Activated effector memory CD4-positive, alpha-beta T cell treated with Interleukin-2 at 50 U/mL for 16 hours (primary cell): ENCODE measurements around the gene DGCR2.
"Not testable (repeated sequence)": the region's sequence is repeated elsewhere in the genome, so short reads cannot be mapped to it uniquely, and the experiment has no call there.

Experiments used
- DNase-seq: peaks from one replicate; pipeline ENCODE4 v3.0.0-alpha.2; 2020

Gene DGCR2

DNA sequence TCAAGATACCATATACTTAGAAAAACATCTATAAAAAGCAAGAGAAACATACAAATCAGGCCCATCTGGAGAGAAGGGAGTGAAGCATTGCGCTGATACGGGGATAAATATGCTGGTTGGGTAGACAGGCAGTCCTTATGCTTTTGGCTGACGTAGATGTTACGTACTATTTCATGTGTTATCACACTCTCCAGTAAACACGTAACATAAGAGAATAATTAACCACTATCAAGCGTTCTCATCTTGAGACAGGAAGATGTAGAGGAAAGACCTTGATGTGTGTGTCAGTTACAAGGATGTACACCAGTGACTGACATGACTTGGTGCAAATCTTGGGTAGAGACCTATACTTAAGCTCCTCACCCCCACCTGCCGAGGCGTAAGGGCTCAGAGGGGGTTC lies 99.5 kb downstream of the DGCR2 start:
- no peak for DNase-seq

DNA sequence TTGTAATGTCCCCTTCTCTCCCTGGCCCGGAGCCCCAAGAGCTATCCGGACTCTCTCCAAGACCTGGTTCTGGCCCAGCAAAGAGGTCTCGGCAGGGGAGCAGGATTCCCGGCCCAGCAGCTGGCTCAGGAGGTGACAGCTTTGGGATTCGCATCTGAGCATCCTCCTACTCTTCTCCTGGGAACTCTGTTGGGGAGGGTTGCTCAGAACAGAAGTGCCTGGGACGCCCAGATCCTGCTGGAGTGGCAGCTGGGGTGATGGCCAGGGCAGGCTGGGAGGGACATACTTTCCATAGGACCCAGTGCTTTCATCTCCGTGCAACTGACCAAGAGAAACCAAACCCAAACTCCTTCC lies 102.6 kb downstream of the DGCR2 start:
- DNase-seq = no peak

DNA sequence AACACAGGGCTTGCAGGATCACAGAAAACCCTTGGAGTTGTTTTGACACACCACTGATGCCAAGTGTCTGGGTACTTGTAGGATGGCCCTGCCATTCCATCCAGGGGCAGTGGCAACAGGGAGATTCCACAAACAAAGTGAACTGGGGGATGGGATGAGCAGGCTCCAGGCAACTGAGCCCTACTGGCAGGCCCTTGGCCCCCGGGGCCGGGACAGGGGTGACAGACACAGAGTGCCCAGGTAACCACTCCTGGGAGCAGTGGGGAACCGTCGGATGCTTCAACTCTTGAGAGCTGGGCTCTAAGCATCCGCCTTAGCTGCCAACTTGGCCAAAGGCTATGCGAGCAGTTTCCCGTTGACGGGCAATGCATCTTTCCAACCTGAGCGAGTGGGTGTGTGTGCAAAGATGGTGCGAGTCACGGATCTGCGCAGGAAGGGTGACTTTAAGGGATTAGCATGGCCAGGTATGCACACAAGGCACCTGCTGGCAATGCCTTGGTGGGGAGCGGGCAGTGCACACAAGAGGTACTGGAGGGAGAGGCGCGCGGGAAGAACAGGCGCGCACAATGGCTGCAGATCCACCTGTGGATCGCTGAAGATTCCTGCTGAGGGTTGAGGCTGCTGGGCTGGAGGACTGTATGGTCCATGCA lies 103.1 kb downstream of the DGCR2 start:
- DNase-seq = no peak

DNA sequence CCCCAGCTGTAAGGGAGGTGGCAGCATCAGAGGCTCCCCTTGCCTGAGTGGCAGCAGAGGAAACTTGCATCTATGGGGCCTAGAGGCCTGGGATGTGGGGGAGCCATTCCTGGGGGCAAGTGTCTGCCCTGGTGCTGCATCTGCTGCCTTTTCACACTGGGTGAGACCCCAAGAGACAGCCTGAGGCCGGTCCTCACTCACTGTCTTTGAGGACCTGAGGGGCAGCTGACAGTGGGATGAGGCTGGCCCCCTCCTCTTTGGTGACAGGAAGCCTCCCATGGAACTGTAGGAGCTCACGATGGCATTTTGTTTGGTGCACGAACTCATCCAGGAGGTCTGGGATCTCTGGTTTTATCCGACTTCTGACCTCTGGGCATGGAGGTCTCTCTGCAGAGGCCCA lies 104.0 kb downstream of the DGCR2 start:
- no peak for DNase-seq

DNA sequence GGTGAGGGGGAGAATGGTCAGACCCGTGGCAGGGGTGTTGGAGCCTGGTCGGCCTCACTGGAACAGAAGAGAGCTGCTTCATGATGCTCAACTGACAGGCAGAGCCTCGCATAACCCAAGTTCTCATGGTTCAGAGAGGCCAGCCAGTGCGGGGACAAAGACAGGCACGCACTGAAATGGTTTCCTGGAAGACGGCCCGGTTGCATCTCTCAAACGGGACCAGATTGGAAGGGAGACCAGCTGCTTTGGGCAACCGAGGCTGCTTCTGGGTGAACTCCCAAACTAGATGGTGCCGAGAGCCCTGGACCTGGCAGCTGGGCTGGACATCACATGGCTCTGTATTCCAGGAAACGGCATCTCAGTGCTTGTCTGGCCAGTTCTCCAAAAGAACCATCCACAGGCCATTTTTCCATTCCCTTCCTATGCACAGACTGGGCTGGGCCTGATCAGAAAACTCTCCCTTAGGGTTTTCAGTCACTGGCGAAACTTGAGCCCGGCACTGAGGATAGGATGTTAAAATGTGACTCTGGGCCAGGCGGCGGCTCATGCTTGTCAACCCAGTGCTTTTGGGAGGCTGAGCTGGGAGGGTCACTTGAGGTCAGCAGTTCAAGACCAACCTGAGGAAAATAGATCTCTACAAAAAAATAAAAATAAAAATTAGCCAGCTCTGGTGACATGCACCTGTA lies 106.0 kb downstream of the DGCR2 start:
- DNase-seq = no peak

DNA sequence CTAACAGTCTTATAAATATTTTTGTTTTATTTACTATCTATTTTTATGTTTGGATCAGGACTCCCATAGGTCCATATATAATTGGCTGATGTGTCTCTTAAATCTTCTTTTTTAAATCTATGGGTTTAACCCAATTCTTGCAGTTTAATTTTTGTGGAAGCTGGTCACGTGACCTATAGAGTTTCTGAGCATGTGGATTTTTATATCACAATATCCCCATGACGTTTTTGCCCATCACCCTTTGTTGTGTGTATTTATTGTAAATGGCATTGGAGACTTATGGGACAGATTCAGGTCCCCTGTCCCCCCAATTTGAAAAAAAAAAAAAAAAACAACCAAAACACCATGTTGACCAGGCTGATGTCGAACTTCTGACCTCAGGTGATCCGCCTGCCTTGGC lies 107.3 kb downstream of the DGCR2 start:
- DNase-seq = no peak

DNA sequence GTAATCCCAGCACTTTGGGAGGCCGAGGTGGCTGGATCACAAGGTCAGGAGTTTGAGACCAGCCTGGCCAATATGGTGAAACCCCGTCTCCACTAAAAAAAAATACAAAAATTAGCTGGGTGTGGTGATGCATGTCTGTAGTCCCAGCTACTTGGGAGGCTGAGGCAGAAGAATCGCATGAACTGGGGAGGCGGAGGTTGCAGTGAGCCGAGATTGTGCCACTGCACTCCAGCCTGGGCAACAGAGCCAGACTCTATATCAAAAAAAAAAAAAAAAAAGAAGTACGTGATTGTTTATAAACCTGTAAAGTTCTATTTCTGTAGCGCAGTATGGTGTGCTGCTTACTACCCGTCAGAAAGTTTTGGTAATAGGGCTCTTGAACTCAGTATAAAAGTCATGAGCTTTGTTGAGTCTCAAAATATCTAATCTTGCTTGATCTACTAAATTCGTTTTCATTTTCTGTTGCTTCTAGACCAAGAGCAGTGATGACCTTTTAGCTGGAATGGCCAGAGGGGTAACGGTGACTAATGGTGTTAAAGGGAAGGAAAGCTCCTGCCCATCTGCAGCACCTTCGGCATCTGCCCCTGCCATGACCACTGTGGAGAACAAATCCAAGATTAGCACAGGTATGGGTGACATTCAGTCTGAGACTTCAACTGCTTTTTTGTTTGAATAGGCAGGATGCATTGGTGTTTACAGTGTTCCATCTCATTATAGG lies 108.2 kb downstream of the DGCR2 start:
- not testable (repeated sequence) for DNase-seq

DNA sequence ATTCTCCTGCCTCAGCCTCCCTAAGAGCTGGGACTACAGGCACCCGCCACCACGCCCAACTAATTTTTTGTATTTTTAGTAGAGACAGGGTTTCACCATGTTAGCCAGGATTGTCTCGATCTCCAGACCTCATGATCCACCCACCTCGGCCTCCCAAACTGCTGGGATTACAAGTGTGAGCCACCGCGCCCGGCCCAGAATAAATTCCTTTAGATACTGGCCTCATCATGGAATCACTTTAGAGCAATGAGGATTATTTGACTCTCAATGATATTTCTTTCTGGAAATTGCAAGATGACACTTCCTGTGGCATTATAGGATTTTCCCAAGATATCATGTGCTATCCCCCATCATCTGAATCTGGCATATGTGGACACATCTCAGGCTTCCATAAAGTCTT lies 108.8 kb downstream of the DGCR2 start:
- not testable (repeated sequence) for DNase-seq

DNA sequence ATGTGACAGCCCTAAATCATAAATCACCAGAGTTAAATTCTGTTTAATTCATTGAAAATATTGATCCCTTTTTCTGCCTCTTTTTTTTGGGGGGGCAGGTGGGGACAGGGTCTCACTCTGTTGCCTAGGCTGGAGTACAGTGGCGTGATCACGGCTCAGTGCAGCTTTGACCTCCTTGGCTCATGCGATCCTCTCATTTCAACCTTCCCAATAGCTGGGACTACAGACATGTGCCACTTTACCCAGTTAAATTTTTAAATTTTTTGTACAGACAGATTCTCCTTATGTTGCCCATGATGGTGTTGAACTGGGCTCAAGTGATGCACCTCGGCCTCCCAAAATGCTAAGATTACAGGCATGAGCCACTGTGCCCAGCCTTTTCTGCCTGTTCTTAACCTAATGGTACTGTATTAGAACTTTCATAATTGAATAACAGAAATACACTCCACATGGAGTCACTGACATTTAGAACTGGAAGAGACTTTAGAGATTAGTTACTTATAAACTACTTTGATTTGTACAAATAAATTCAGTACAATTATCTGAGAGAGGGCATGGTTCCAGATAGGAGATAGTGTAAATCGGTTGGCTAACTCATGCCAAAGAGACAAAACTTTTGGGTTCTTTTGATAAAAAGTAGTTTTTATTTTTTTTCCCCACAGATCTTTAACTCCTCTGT lies 109.8 kb downstream of the DGCR2 start:
- DNase-seq = no peak

DNA sequence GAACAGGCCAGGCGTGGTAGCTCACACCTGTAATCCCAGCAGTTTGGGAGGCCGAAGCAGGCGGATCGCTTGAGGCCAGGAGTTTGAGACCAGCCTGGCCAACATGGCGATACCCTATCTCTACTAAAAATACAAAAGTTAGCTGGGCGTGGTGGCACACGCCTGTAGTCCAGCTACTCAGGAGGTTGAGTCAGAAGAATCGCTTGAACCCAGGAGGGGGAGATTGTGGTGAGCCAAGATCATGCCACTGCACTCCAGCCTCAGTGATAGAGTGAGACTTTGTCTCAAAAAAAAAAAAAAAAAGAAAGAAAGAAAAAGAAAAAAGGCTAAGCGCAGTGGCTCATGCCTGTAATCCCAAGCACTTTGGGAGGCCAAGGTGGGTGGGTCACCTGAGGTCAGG lies 110.6 kb downstream of the DGCR2 start:
- DNase-seq = not testable (repeated sequence)

DNA sequence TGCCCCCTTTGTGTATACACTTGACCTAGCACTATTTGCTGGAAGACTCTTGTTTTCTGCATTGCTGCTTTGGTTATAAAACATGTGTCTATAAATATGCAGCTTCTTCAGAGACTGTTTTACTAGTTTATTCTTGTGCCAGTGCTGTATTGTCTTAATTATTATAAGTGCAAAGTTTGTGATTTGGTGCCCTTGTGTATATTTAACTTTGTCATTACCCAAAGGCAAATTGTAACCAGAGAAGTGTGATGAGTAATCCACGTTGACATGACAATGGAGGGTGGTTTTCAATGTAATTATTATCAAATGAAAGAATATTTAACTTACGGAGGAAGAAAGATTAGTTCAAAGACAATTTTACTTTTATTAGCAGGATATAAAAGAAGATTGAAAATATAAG lies 111.1 kb downstream of the DGCR2 start:
- DNase-seq = no peak

DNA sequence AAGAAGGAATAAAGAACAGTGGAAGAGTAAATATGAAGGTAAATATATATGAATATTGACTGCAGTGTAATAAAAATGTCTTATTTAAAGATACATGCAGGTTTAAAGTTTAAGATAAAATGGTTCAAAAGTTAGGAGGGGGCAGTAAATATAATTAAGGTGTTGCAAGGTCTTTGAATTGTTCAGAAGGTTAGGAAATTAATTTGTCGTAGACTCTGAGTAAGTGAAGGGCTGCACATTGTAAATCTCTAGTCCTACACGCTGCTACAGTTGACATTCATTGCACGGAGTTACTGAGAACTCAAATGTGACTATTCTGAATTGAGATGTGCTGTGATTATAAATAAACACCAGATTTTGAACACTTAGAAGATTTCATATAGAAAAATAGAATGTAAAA lies 116.3 kb downstream of the DGCR2 start:
- no peak for DNase-seq

DNA sequence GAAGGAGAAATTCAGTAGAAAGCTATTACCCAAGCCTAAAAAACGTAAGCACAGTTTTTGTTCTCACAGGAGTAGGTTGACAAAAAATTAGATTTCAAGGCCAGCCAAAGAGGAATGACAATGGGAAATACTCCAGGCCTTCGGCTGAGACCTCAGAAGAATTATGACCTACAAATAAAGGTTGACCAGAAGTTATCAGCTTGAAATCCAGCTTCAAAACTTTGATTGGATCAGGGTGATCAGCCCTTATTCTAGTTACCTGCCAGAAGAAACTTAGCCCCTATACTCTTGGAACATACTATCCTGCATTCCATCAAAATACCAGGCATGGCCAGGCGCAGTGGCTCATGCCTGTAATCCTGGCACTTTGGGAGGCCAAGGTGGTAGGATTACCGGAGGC lies 117.7 kb downstream of the DGCR2 start:
- no peak for DNase-seq

DNA sequence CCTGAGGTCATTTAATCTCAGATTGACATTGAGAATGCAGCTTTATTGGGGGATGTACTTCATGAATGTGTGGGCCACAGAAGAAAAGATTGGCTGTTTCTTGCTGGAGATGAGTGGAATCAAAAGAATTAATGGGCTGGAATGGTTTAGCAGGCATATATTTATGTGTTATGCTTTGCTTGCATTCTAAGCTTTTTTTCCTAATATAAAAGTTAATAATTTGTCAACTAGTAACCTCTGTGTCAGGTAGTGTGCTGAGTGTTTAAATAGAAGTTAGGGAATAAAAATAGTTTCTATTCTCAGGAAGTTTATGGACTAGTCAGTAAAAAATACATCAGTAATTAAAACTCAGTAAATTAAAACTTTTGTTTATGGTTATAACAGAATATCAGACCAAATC lies 118.7 kb downstream of the DGCR2 start:
- DNase-seq = no peak

DNA sequence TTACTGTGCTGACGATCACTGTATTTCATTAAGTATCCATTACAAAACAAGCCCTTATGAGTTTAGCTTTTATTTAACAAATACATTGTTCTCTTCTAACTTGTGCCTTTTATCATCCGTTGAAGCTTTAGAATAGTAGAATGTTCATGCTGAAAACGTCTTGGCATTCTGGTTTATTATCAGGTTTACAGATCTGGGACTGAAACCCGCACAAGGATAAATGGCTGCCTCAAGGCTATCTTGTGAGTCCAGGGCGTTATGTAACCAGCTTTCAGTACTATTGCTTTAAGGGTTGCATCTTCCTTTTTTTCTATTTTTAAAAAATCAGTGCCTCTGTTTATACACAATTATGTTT lies 119.6 kb downstream of the DGCR2 start:
- no peak for DNase-seq

DNA sequence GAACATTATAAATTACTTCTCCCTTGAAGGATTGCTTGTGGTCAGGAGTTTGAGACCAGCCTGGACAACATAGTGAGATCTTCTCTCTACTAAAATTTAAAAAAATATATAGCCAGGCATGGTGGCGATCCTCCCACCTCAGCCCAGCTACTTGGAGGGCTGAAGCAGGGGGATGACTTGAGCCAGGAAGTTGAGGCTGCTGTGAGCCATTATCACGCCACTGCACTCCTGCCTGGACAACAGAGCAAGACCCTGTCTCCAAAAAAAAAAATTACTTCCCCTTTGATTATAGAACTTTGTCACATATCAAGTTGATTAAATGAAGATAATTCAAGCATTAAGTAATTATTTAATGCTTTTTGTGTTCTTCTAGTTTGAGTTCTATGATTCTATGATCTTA lies 121.0 kb downstream of the DGCR2 start:
- no peak for DNase-seq

DNA sequence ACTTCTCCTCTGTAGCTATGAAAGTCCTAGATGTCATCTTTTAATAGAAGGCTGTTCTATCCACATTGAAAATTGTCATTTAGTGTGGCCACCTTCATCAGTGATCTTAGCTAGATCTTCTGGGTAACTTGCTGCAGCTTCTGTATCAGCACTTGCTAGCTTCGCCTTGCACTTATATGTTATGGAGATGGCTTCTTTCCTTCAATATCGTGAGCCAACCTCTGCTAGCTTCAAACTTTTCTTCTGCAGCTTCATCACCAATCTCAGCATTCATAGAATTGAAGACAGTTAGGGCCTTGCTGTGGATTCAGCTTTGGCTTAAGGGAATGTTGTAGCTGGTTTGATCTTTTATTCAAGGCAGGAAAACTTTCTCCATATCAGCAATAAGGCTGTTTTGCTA lies 122.1 kb downstream of the DGCR2 start:
- DNase-seq = not testable (repeated sequence)

DNA sequence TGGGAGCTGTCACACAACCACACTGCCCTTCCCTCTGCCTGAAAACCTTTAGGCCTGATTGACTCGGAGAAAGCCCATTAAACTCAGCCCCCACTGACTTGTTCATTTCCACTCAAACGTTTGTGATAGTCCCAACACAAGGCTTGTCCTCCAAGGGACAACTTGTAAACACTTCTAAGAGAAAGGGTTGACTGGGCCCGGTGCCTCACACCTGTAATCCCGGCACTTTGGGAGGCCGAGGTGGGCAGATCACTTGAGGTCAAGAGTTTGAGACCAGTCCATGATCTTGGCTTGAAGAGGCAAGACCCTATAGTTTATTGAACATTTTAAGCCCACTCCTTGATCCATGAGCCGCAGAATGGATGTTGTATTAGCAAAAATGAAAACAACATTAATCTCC lies 122.8 kb downstream of the DGCR2 start:
- no peak for DNase-seq

DNA sequence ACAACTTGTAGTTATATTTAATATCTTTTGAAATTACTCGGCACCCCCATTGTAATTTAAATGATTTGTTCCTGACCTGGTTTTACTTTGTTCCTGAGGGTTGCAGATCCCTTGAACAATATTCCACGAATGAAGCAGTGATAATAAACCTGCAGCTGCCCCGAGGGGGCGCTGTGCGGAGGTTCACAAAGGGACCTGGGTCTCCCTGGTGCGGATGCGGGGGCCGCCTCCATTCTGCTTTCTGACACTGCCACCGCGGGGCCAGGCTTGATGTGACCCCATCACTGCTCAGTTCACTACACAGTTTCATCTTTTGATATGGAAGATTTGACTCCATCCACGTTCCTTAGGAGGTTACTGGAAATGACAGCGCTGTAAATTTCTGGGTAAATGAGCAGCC lies 123.2 kb downstream of the DGCR2 start:
- no peak for DNase-seq

DNA sequence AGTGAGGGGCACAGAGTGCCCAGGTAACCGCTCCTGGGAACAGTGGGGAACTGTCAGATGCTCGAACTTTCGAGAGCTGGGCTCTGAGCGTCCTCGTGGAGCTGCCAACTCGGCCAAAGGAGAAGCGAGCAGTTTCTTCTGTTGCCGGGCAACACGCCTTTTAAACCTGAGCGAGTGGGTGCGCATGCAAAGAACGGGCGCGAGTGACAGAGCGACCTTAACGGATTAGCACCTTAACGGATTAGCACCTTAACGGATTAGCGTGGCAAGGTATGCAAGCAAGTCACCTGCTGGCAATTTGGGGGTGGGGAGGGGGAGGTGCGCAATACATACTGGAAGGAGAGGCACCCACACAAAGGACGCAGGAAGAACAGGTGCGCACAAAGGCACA lies 124.3 kb downstream of the DGCR2 start:
- DNase-seq = no peak

DNA sequence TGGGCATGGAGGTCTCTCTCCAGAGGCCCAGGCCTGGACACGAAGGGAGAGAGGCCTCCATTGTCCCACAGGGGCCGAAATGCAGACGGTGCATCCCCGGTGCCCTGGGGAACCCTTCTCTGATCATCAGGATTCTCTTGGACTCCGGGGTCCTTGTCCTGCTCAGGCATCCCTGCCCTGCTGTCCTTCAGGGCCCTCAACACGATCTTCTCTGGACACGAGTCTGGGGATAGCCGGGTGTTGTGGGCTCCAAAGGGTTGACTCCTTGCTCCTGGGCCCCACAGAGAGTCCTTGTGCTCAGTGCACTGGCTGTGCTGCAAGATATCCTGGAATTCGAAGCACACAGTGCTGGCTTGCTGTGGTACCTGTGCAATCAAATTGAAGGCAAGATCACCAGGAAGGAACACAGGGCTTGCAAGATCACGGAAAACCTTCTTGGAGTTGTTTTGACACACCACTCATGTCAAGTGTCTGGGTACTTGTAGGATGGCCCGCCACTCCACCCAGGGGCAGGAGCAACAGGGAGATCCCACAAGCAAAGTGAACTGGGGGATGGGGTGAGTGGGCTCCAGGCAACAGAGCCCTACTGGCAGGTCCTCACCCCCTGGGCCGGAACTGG lies 124.8 kb downstream of the DGCR2 start:
- no peak for DNase-seq

DNA sequence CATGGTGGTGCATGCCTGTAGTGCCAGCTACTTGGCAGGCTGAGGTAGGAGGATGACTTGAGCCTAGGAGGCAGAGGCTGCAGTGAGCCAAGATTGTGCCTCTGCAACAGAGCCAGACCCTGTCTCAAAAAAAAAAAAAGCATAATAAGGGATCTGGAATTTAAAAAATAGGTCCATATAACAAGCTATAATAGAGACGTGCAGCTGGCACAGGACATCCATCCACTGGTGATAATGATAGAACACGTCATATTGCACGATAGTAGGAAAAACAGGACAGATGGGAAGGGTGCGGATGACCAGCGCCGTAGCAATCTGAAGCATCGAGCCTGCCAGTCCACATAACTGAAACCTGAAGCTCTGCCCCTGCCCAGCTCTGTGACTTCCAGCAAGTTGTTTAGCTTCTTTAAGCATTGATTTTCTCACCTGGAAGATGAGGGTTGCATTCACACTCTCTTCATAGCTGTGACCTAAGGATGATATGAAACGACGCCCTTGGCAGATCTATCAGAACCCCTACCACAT lies 125.8 kb downstream of the DGCR2 start:
- DNase-seq = no peak

DNA sequence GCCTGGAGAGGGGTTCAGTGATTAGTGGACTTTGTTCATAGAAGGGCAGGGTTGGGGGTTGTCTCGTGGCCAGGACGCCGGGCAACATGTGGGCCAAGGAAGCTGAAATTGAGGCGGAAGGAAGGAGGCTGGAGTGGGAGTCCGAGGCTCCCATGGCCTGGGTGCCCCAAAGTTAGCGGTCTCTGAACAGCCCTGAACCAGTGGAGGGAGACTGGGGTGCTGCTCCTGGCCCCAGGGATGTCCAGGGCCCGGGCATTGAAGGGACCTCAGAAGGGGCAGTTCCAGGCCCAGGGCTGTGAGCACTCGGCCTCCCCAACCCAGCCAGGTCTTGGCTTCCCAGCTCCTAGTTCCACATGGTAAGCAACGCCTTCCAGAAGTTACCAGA lies 126.9 kb downstream of the DGCR2 start:
- DNase-seq = no peak
